ENCODE data around the gene QSOX2. TPM values are rescaled to one million over a fixed set of nuclear protein-coding genes. Genes with fewer than 3 reads are reported as not detected.

Gene QSOX2
- total and polyA plus RNA-seq, 7 donors, result 0.60 to 10.1 (median 3.5) TPM

GRCh38 chr9:136258299-136258625 lies 12.7 kb upstream of the QSOX2 start:
- TF ChIP-seq, protein P1, sequence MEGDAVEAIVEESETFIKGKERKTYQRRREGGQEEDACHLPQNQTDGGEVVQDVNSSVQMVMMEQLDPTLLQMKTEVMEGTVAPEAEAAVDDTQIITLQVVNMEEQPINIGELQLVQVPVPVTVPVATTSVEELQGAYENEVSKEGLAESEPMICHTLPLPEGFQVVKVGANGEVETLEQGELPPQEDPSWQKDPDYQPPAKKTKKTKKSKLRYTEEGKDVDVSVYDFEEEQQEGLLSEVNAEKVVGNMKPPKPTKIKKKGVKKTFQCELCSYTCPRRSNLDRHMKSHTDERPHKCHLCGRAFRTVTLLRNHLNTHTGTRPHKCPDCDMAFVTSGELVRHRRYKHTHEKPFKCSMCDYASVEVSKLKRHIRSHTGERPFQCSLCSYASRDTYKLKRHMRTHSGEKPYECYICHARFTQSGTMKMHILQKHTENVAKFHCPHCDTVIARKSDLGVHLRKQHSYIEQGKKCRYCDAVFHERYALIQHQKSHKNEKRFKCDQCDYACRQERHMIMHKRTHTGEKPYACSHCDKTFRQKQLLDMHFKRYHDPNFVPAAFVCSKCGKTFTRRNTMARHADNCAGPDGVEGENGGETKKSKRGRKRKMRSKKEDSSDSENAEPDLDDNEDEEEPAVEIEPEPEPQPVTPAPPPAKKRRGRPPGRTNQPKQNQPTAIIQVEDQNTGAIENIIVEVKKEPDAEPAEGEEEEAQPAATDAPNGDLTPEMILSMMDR (IDR thresholded peaks at IDR 0.05), result no peak
- TF ChIP-seq POLR2A (IDR thresholded peaks at IDR 0.05) (no peak), POLR2AphosphoS5 (IDR thresholded peaks at IDR 0.05) (no peak), EP300 (IDR thresholded peaks at IDR 0.05) (no peak)
- H3K4me1 ChIP-seq, result no peaks in the 10 kb centered on the region
- WGBS, 2 donors, result 79 to 87% methylated on average over 13 of the region's 13 CpGs
- intact Hi-C loops (cut with DNase I), result no loop called here
- no peaks in the 10 kb centered on the region for H3K36me3 ChIP-seq
- H3K9me3 ChIP-seq, result no peaks in the 10 kb centered on the region
- no peak overlapping the region for H3K4me3 ChIP-seq
- no peak for DNase-seq
- no peak overlapping the region for H3K27ac ChIP-seq
- H3K27me3 ChIP-seq, result peaks cover 0 to 32% (median 4%) of the 10 kb centered on the region in 3 donors

GRCh38 chr9:136257381-136258298 lies 12.0 kb upstream of the QSOX2 start:
- no peak for DNase-seq
- Histone ChIP-seq H3K9me3 (no peaks in the 10 kb centered on the region), H3K36me3 (no peaks in the 10 kb centered on the region), H3K4me1 (no peaks in the 10 kb centered on the region), H3K27ac (no peak overlapping the region), H3K4me3 (no peak overlapping the region), H3K27me3 (peaks cover 0 to 32% (median 4%) of the 10 kb centered on the region in 3 donors)
- intact Hi-C loops (cut with DNase I), result no loop called here
- WGBS, 2 donors, result 78 to 83% methylated on average over 39 of the region's 39 CpGs
- TF ChIP-seq POLR2AphosphoS5 (IDR thresholded peaks at IDR 0.05) (no peak), POLR2A (IDR thresholded peaks at IDR 0.05) (no peak), EP300 (IDR thresholded peaks at IDR 0.05) (no peak)
- TF ChIP-seq, protein P1 (IDR thresholded peaks at IDR 0.05), result no peak

- DNase-seq, result no peak
- intact Hi-C loops (cut with DNase I), result no loop called here
- Histone ChIP-seq H3K4me1 (no peaks in the 10 kb centered on the region), H3K36me3 (no peaks in the 10 kb centered on the region), H3K27me3 (peaks cover 0 to 36% (median 4%) of the 10 kb centered on the region in 3 donors), H3K9me3 (no peaks in the 10 kb centered on the region), H3K4me3 (no peak overlapping the region), H3K27ac (no peak overlapping the region)
- TF ChIP-seq, protein P1 (IDR thresholded peaks at IDR 0.05), result no peak
- WGBS, 2 donors, result 40 to 63% methylated on average over 28 of the region's 28 CpGs
Measured at GRCh38 chr9:136255896-136256890, 10.6 kb upstream of the QSOX2 start.

DNA sequence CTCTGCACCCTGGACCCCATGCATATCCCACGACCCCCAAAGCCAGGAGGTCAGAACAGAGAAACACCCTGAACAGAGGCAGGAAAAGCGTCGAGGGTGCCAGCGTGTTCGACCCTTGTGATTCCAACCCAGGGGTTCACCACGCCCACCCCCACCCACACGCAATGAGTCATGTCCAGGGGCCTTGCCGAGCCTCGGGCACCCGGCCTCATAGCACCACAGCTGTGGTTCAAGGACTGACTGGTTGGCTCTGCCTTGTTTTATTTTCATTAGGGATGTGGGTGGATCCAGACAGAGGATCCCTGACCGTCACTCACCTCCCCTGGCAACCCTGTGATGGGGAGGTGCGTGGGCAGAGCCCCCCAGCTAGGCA lies 9.5 kb upstream of the QSOX2 start:
- DNase-seq, result no peak
- no peak overlapping the region for H3K27ac ChIP-seq
- peaks cover 0 to 36% (median 4%) of the 10 kb centered on the region in 3 donors for H3K27me3 ChIP-seq
- intact Hi-C loops (cut with DNase I), result no loop called here
- TF ChIP-seq POLR2A (IDR thresholded peaks at IDR 0.05) (no peak), EP300 (IDR thresholded peaks at IDR 0.05) (no peak), POLR2AphosphoS5 (IDR thresholded peaks at IDR 0.05) (no peak)
- TF ChIP-seq, protein P1 (IDR thresholded peaks at IDR 0.05), result no peak
- no peaks in the 10 kb centered on the region for H3K36me3 ChIP-seq
- H3K4me1 ChIP-seq, result no peaks in the 10 kb centered on the region
- H3K9me3 ChIP-seq, result no peaks in the 10 kb centered on the region
- no peak overlapping the region for H3K4me3 ChIP-seq
- 20 to 61% methylated on average over 12 of the region's 12 CpGs for WGBS, 2 donors
